GM12878 (cell line): ENCODE measurements around the gene HASPIN. TPM values are rescaled to one million over a fixed set of nuclear protein-coding genes. Genes with fewer than 3 reads are reported as not detected.

Experiments
- BCL11A ChIP-seq: IDR thresholded peaks from 2 replicates; pipeline ENCODE4 v1.6.1; 2011; ENCODE audit warnings: low read depth, low read length
- CBFB ChIP-seq: IDR thresholded peaks from 2 replicates; pipeline ENCODE4 v1.6.1; 2016; ENCODE audit warnings: antibody characterized with exemption, low read depth
- CREM ChIP-seq: IDR thresholded peaks from 2 replicates; pipeline ENCODE4 v1.6.1; 2014; ENCODE audit warnings: antibody characterized with exemption, low read depth
- DPF2 ChIP-seq: fragments of 450-650 bp; IDR thresholded peaks from 2 replicates; pipeline ENCODE4 v1.6.1; 2017; ENCODE audit warnings: mild to moderate bottlenecking
- E2F8 ChIP-seq: fragments of 450-650 bp; IDR thresholded peaks from 2 replicates; pipeline ENCODE4 v1.6.1; 2018; ENCODE audit warnings: mild to moderate bottlenecking, low read depth, moderate library complexity; ENCODE audit not compliant: partially characterized antibody
- E4F1 ChIP-seq: fragments of 450-650 bp; IDR thresholded peaks from 2 replicates; pipeline ENCODE4 v1.6.1; 2018; ENCODE audit warnings: borderline replicate concordance, mild to moderate bottlenecking; ENCODE audit not compliant: partially characterized antibody
- HDAC2 ChIP-seq: fragments of 200-600 bp; sonication (generic); IDR thresholded peaks from 2 replicates; pipeline ENCODE4 v1.6.1; 2017
- HDGF ChIP-seq: fragments of 450-650 bp; IDR thresholded peaks from 2 replicates; pipeline ENCODE4 v1.6.1; 2016; ENCODE audit warnings: antibody characterized with exemption
- HSF1 ChIP-seq: fragments of 150-350 bp; IDR thresholded peaks from 2 replicates; pipeline ENCODE4 v1.6.1; 2014; ENCODE audit warnings: mild to moderate bottlenecking, low read depth, low read length
- IRF5 ChIP-seq: fragments of 450-650 bp; IDR thresholded peaks from 2 replicates; pipeline ENCODE4 v1.6.1; 2017; ENCODE audit warnings: borderline replicate concordance
- JUNB ChIP-seq: IDR thresholded peaks from 2 replicates; pipeline ENCODE4 v1.6.1; 2016; ENCODE audit warnings: antibody characterized with exemption, mild to moderate bottlenecking
- RBBP5 ChIP-seq: fragments of 200-600 bp; sonication (generic); conservative IDR thresholded peaks from 2 replicates; pipeline ENCODE4 v1.6.1; 2016
- SIX5 ChIP-seq: IDR thresholded peaks from 2 replicates; pipeline ENCODE4 v1.6.1; 2011; ENCODE audit warnings: mild to moderate bottlenecking, low read depth, low read length, moderate library complexity; ENCODE audit not compliant: severe bottlenecking
- SMARCA5 ChIP-seq: fragments of 450-650 bp; IDR thresholded peaks from 2 replicates; pipeline ENCODE4 v1.6.1; 2017; ENCODE audit warnings: mild to moderate bottlenecking
- SP1 ChIP-seq: IDR thresholded peaks from one replicate; pipeline ENCODE4 v1.6.1; 2011; ENCODE audit warnings: low read depth, low read length
- STAT3 ChIP-seq: IDR thresholded peaks from 2 replicates; pipeline ENCODE4 v1.6.1; 2011; ENCODE audit warnings: low read depth, low read length, improper control_type of control experiment
- SUZ12 ChIP-seq: fragments of 200-600 bp; sonication (generic); IDR thresholded peaks from one replicate; pipeline ENCODE4 v1.6.1; 2018; ENCODE audit warnings: antibody characterized with exemption, mild to moderate bottlenecking; ENCODE audit not compliant: unreplicated experiment
- polyA plus RNA-seq, 11 experiments: library from polyadenylated mRNA; depleted of rRNA in 4 of 11; unstranded in 6 of 11; stranded (reverse) in 5 of 11; fragments of >200 nt; fragmentation: Nextera tagmentation in 4 of 11; fragmentation: Illumina TruSeq in 1 of 11; extraction: Ambion mirVana in 4 of 11; extraction: Trizol in 1 of 11; gene quantifications; 1 replicate in 1 of 11; 2 replicates in 10 of 11; pipeline versions ENCODE4 v1.2.1 to v1.2.3, GENCODE V29; 2011 to 2016; ENCODE audit warnings: inconsistent platforms in 2 of 11, missing spikeins in 2 of 11, low read depth in 1 of 11
- total RNA-seq, 4 experiments: library from RNA; depleted of rRNA in 3 of 4; stranded (reverse); fragments of >200 nt in 3 of 4; fragmentation: Illumina TruSeq in 1 of 4; extraction: Trizol in 1 of 4; gene quantifications; 2 replicates each; pipeline versions ENCODE4 v1.2.1 to v1.2.3, GENCODE V29; 2013 to 2021
- TF ChIP-seq, protein P1 (sequence below): fragments of 450-650 bp; formaldehyde crosslinking; IDR thresholded peaks from 2 replicates; pipeline ENCODE4 v1.4.0; 2020; ENCODE audit warnings: mild to moderate bottlenecking, moderate library complexity

HASPIN gene
- total and polyA plus RNA-seq, 10 of the 15 experiments (the other 5 are each of a cell fraction or from before 2014, with no cell fraction given), result 0.80 to 18.0 (median 10.1) TPM

DNA sequence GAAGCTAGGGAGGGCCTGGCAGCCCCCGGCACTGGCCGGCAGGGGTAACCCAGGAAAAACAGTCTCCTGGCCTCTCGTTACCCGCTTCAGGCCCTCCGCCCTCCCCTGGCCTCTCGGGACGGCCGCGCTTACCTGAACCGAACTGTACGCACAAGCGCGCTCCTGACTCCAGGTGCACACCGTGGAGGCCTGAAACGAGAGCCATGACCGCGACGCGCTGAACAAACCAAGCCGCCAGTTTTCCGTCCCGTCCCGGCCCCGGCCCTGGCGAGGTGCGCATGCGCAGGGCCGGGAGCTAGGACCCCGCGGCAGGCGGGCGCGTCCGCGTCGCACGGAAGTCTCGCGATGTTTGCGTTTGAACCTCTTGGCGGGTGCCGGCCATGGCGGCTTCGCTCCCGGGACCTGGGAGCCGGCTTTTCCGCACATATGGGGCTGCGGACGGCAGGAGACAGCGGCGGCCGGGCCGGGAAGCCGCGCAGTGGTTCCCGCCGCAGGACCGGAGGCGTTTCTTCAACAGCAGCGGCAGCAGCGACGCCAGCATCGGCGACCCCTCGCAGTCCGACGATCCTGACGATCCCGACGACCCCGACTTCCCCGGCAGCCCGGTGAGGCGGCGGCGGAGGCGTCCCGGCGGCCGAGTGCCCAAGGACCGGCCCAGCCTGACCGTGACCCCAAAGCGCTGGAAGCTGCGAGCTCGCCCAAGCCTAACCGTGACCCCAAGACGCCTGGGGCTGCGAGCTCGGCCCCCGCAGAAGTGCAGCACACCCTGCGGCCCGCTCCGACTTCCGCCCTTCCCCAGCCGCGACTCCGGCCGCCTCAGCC is at the start of gene HASPIN (continued):
- TF ChIP-seq, protein P1, sequence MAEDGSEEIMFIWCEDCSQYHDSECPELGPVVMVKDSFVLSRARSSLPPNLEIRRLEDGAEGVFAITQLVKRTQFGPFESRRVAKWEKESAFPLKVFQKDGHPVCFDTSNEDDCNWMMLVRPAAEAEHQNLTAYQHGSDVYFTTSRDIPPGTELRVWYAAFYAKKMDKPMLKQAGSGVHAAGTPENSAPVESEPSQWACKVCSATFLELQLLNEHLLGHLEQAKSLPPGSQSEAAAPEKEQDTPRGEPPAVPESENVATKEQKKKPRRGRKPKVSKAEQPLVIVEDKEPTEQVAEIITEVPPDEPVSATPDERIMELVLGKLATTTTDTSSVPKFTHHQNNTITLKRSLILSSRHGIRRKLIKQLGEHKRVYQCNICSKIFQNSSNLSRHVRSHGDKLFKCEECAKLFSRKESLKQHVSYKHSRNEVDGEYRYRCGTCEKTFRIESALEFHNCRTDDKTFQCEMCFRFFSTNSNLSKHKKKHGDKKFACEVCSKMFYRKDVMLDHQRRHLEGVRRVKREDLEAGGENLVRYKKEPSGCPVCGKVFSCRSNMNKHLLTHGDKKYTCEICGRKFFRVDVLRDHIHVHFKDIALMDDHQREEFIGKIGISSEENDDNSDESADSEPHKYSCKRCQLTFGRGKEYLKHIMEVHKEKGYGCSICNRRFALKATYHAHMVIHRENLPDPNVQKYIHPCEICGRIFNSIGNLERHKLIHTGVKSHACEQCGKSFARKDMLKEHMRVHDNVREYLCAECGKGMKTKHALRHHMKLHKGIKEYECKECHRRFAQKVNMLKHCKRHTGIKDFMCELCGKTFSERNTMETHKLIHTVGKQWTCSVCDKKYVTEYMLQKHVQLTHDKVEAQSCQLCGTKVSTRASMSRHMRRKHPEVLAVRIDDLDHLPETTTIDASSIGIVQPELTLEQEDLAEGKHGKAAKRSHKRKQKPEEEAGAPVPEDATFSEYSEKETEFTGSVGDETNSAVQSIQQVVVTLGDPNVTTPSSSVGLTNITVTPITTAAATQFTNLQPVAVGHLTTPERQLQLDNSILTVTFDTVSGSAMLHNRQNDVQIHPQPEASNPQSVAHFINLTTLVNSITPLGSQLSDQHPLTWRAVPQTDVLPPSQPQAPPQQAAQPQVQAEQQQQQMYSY (CRISPR knock-in tag), result no peak
- TF ChIP-seq SIX5 (no peak), HSF1 (peak; percentile 38; the same call in 1 of the 2 replicates), CBFB (peak; percentile 90), BCL11A (no peak), DPF2 (peak; percentile 48; the same call in 1 of the 2 replicates), SMARCA5 (0 out of 2 replicates have a peak, but pooled peaks have one; percentile 30), SUZ12 (no peak), SP1 (peak; percentile 95), STAT3 (no peak), HDGF (peak; percentile 76; the same call in 1 of the 2 replicates), JUNB (no peak), E2F8 (no peak), HDAC2 (peak; percentile 42; the same call in 1 of the 2 replicates), RBBP5 (no peak), CREM (peak; percentile 91), IRF5 (peak; percentile 75), E4F1 (peak; percentile 92)
